GM18499 (cell line): ENCODE data around the gene DHDDS.
"Not testable (repeated sequence)": the region's sequence is repeated elsewhere in the genome, so short reads cannot be mapped to it uniquely, and the experiment has no call there.

ENCODE experiments used
- ATAC-seq: cut with Tn5 transposase; IDR thresholded peaks from one replicate; pipeline ENCODE4 v1.9.1; 2021; ENCODE audit warnings: moderate number of reproducible peaks; ENCODE audit not compliant: insufficient read depth, unreplicated experiment

Gene DHDDS

GRCh38 chr1:26474818-26475217, 42.7 kb downstream of the DHDDS start:
- ATAC-seq: no peak

GRCh38 chr1:26475989-26476388, 43.9 kb downstream of the DHDDS start:
- no peak for ATAC-seq

- ATAC-seq: no peak
Observed at GRCh38 chr1:26476958-26477357, 44.8 kb downstream of the DHDDS start.

GRCh38 chr1:26477446-26478152, 45.5 kb downstream of the DHDDS start:
- ATAC-seq: no peak

GRCh38 chr1:26478159-26478558, 46.0 kb downstream of the DHDDS start:
- no peak for ATAC-seq

GRCh38 chr1:26478988-26479387, 46.9 kb downstream of the DHDDS start:
- ATAC-seq: no peak

GRCh38 chr1:26482921-26483320, 50.8 kb downstream of the DHDDS start:
- no peak for ATAC-seq

GRCh38 chr1:26483980-26484379, 51.9 kb downstream of the DHDDS start:
- no peak for ATAC-seq

- ATAC-seq: no peak
Observed at GRCh38 chr1:26490155-26490554, 58.0 kb downstream of the DHDDS start.

- ATAC-seq: no peak
Observed at GRCh38 chr1:26493267-26493666, 61.1 kb downstream of the DHDDS start.

- no peak for ATAC-seq
Observed at GRCh38 chr1:26493938-26494337, 61.8 kb downstream of the DHDDS start.

- ATAC-seq: no peak
Observed at GRCh38 chr1:26496861-26497260, 64.7 kb downstream of the DHDDS start.

GRCh38 chr1:26498894-26499293, 66.8 kb downstream of the DHDDS start:
- ATAC-seq: no peak

GRCh38 chr1:26500488-26501175, 68.5 kb downstream of the DHDDS start:
- ATAC-seq: no peak

GRCh38 chr1:26510711-26511110, 78.6 kb downstream of the DHDDS start:
- not testable (repeated sequence) for ATAC-seq

GRCh38 chr1:26515836-26516235, 83.7 kb downstream of the DHDDS start:
- not testable (repeated sequence) for ATAC-seq

GRCh38 chr1:26516987-26517765, 85.1 kb downstream of the DHDDS start:
- ATAC-seq: no peak

- ATAC-seq: no peak
Observed at GRCh38 chr1:26517766-26518049, 85.6 kb downstream of the DHDDS start.

- ATAC-seq: no peak
Observed at GRCh38 chr1:26518355-26518754, 86.2 kb downstream of the DHDDS start.

- ATAC-seq: no peak
Observed at GRCh38 chr1:26520339-26520738, 88.2 kb downstream of the DHDDS start.
